ENCODE data around the gene RPH3AL. TPM values are rescaled to one million over a fixed set of nuclear protein-coding genes. Genes with fewer than 3 reads are reported as not detected.

The RPH3AL gene
- total RNA-seq, 4 donors from 2014 or later: 6.3 to 14.4 (median 10.8) TPM

- ATAC-seq: peak in 1 of 2 donors; percentile 32
- intact Hi-C loops (cut with DNase I; ENCODE audit: low total_unique reads) (no loop called here), in situ Hi-C loops (cut with MboI; ENCODE audit: low sequenced_read_pairs in 4 of 4) (no loop called here)
- no peaks in the 10 kb centered on the region for H3K9me3 ChIP-seq
- DNase-seq: no peak
- H3K4me1 ChIP-seq: no peaks in the 10 kb centered on the region
- peak overlapping the region in 3 of 4 donors; percentile 21 to 62 (median 51) for H3K27ac ChIP-seq
- TF ChIP-seq POLR2A (IDR thresholded peaks at IDR 0.05): no peak
- TF ChIP-seq CTCF (IDR thresholded peaks at IDR 0.05 in 4 of 5, conservative IDR thresholded peaks at IDR 0.05 in 1 of 5): peak in 2 of 5 experiments; percentile 56 to 57
- no peak overlapping the region for H3K4me3 ChIP-seq
- H3K27me3 ChIP-seq: no peaks in the 10 kb centered on the region
- H3K36me3 ChIP-seq: no peaks in the 10 kb centered on the region
Observed at GRCh38 chr17:309361-309888, 43.2 kb downstream of the RPH3AL start.

- Histone ChIP-seq H3K36me3 (no peaks in the 10 kb centered on the region), H3K27me3 (no peaks in the 10 kb centered on the region), H3K9me3 (no peaks in the 10 kb centered on the region), H3K27ac (peak overlapping the region in 1 of 4 donors; percentile 14), H3K4me1 (no peaks in the 10 kb centered on the region), H3K4me3 (no peak overlapping the region)
- DNase-seq (peak in 1 of 2 donors; percentile 35), ATAC-seq (peak in 1 of 2 donors; percentile 39)
- TF ChIP-seq CTCF (IDR thresholded peaks at IDR 0.05 in 4 of 5, conservative IDR thresholded peaks at IDR 0.05 in 1 of 5) (no peak), POLR2A (IDR thresholded peaks at IDR 0.05) (no peak)
- in situ Hi-C loops (cut with MboI; ENCODE audit: low sequenced_read_pairs in 4 of 4): no loop called here
- intact Hi-C loops (cut with DNase I; ENCODE audit: low total_unique reads): no loop called here
Observed at GRCh38 chr17:307741-308507, 44.7 kb downstream of the RPH3AL start.

GRCh38 chr17:307295-307691 lies 45.3 kb downstream of the RPH3AL start:
- H3K27ac ChIP-seq: peak overlapping the region in 1 of 4 donors; percentile 14
- intact Hi-C loops (cut with DNase I; ENCODE audit: low total_unique reads): no loop called here
- TF ChIP-seq POLR2A (IDR thresholded peaks at IDR 0.05): no peak
- TF ChIP-seq CTCF (IDR thresholded peaks at IDR 0.05 in 4 of 5, conservative IDR thresholded peaks at IDR 0.05 in 1 of 5): no peak

GRCh38 chr17:306536-307294 lies 45.9 kb downstream of the RPH3AL start:
- intact Hi-C loops (cut with DNase I; ENCODE audit: low total_unique reads) (no loop called here), in situ Hi-C loops (cut with MboI; ENCODE audit: low sequenced_read_pairs in 4 of 4) (no loop called here)
- H3K36me3 ChIP-seq: no peaks in the 10 kb centered on the region
- no peak for DNase-seq
- peaks cover 5% of the 10 kb centered on the region in 2 donors for H3K4me1 ChIP-seq
- no peak for TF ChIP-seq CTCF (IDR thresholded peaks at IDR 0.05 in 4 of 5, conservative IDR thresholded peaks at IDR 0.05 in 1 of 5)
- TF ChIP-seq POLR2A (IDR thresholded peaks at IDR 0.05): no peak
- H3K27me3 ChIP-seq: no peaks in the 10 kb centered on the region
- no peak for ATAC-seq
- no peak overlapping the region for H3K27ac ChIP-seq
- no peak overlapping the region for H3K4me3 ChIP-seq
- H3K9me3 ChIP-seq: no peaks in the 10 kb centered on the region

More at GRCh38 chr17:307295-307691, 45.3 kb downstream of the RPH3AL start:
- Histone ChIP-seq H3K4me1 (peaks cover 0 to 2% of the 10 kb centered on the region in 2 donors), H3K27me3 (no peaks in the 10 kb centered on the region), H3K36me3 (no peaks in the 10 kb centered on the region), H3K9me3 (no peaks in the 10 kb centered on the region), H3K4me3 (no peak overlapping the region)
- DNase-seq (no peak), ATAC-seq (no peak)
- in situ Hi-C loops (cut with MboI; ENCODE audit: low sequenced_read_pairs in 4 of 4): no loop called here

Data from gastrocnemius medialis (tissue), 4 donors.